GM18868 (cell line): ENCODE measurements around the gene HYAL3.
"Not testable (repeated sequence)": the region's sequence is repeated elsewhere in the genome, so short reads cannot be mapped to it uniquely, and the experiment has no call there.

Source experiments
- ATAC-seq: cut with Tn5 transposase; IDR thresholded peaks from one replicate; pipeline ENCODE4 v1.9.1; 2021; ENCODE audit warnings: mild to moderate bottlenecking, moderate library complexity; ENCODE audit not compliant: unreplicated experiment

The HYAL3 gene

DNA sequence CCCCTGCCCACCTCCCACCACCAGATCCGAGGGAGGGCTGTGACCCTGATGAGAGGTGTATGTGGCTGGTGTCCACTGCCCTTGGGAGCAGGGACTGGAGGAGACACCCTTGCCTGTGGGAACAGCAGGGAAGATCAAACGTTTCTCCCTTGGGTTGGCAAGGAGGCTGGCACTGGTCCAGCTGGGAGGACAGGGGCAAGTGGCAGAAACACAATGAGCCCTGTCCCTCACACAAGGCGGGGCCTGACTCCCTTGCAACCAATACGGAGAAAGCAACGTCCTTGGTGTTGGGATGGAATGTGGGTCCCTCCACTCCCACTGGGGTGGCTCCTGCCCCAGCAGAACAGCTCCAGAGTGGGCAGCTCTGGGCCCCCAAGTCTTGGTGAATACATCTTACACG is 18.1 kb upstream of the HYAL3 start:
- ATAC-seq: no peak

DNA sequence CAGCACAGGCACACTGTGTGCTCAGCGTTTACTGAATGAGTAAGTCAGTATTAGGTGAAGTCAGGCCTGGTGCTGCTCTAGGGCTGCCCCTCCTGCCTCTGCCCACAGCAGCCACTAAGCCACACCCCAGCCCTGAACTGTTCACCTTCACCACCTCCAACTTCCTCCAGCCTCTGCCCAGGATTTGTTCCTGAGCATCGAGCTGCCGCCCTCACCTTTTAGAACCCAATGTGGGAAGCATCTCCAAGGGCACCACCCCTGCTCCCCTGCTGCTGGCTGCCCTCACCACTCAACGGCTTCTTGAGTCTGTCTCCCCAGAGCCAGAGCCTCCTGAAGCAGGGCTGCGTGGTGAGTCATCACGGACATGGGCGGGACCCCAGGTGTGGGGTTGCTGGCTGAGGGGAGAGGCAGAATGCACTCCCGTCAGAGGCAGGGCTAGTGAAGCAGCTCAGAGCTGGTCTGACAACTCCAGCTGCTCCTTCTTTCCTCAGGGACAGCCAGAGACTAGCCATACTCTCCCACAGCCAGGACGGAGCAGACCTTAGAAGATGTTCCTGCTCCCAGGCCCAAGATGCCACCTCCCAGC is 17.5 kb upstream of the HYAL3 start:
- no peak for ATAC-seq

DNA sequence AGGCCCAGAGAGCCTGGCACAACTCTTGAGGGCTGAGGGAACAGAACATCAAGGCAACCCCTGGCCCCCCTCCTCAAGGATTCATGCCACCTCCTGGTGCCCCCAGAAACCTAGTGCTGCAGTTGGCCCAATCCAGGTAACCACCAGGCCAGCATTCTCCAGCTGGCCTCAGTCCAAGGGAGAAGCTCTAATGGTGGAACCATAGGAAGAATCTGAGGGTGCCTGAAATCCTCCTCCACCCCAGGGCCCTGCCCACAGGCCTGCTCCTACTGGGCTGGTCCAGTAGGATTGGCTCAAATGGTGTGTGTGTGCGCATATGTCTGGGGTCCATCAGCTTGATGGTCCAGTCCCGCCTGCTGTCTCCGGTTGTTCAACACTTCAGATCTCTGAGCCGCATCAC is 15.6 kb upstream of the HYAL3 start:
- ATAC-seq: no peak

DNA sequence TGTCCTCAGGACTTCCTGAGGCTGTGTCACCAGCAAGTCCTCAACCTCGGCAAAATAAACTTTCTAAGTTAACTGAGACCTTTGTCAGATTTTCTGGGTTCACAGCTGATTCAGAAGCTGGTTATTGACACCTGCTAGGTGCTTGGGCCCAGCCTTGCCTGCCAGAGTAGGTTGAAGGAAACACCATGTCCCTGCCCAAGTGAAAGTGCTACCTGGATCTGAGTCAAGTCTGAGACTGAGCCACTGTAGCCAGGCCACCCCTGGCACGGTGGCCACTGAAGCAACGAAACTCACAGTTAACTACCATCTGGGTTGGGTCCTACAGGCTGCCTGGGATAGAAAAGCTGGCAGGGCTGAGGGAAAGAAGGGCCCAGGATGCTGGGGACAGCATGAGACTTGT is 15.1 kb upstream of the HYAL3 start:
- no peak for ATAC-seq

DNA sequence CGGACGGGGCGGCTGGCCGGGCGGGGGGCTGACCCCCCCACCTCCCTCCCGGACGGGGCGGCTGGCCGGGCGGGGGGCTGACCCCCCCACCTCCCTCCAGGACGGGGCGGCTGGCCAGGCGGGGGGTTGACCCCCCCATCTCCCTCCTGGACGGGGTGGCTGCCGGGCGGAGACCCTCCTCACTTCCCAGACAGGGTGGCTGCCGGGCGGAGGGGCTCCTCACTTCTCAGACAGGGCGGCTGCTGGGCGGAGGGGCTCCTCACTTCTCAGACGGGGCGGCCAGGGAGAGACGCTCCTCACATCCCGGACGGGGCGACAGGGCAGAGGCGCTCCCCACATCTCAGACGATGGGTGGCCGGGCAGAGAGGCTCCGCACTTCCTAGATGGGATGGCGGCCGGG is 12.8 kb upstream of the HYAL3 start:
- not testable (repeated sequence) for ATAC-seq

DNA sequence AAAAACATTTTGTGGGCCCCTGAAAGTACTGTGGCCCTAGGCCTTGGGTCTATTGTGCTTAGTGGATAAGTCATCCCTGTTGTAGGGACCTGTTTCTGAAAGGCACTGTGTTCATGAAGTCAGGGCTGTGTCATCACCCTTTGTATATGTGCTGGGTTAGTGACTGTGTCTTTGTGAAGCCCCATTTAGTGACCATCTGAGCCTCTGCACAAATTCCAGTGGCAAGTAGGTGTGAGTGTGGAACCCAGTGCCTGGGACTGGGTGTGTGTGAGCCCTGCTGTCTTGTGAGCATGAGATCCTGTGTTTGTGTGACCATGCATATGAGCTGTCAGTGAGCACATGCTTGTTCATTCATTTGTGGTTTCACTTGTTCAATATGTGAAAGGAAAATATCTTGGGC is 5.4 kb upstream of the HYAL3 start:
- no peak for ATAC-seq

DNA sequence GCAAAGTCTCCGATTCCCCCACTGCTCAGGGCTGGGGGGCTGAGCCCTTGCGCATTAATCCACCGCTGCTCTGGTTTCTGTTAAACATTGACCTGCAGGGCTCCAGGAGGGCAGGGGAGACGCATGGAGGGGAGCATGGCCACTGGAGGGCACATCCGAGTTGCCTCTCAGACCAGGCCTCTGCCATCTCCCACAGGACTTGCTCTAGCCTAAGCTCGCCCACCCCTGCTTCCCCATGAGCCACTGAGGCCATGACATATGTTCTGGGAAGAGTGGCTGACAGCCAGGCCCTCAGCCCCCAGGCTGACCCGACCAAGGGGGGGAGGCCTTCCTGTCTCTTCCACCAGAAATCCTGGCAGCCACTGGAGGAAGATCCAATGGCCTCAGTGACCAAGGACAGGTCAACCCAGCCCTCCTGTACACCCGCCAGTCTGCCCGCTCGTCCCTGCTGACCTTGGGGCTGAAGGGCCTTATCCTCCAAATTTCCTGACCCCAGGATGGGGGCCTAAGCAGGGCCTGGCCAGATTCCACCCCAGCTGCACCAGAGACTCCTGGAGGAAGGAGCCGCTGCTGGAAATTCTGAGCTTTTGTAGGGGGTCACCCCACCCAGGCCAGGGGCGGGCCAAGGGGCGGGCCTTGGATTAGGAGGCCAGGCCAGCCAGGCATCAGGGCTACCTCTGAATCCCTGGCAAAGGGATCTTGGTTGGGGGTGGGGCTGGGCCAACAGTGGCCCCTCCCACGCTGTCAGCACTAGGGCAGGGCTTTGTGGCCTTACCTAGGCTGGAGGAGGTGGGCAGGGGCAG is 4.0 kb upstream of the HYAL3 start, which contains the start of gene HYAL1:
Gene HYAL1 (minus strand): TSS at position 562 of the 803 bp plus-strand sequence. CDS start 618 bp downstream, outside the sequence.
- ATAC-seq: no peak

DNA sequence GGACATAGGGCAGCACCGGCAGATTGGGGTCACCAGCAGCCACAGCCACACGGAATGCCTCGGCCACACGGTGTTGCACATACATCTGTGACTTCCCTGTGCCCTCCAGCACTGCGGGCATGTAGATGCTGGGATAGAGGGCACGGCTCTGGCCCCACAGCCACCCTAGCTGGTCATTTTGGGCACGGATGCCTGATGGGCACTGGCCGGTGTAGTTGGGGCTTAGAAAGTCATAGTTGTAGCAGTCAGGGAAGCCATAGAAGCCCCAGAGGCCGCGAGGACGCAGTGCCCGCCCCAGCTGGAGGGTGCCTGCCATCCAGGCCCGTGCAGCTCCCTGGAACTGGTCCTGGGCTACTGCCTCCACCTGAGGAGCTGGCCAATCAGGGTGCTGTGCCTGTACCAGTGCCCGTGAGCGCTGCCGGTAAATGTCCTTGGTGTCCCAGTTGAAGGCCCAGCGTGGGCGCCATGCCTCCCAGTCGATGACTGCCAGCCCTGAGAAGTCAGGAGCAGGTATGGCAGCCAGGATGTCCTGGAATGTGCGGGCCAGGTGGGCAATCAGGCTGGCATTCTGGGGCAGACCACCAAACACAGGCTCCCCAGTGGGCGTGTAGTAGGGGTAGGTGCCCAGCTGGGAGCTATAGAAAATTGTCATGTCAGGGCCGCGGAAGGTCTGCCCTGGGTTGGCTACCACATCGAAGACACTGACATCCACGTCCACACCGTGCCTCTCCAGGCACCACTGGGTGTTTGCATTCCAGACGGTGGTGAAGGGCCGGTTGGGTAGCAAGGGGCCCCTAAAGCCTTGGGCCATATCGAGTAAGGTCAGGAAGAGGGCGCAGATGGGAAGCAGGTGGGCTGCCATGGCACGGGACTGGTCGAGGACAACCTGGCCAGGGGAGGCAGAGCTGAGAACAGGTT is 3.1 kb upstream of the HYAL3 start:
- no peak for ATAC-seq

DNA sequence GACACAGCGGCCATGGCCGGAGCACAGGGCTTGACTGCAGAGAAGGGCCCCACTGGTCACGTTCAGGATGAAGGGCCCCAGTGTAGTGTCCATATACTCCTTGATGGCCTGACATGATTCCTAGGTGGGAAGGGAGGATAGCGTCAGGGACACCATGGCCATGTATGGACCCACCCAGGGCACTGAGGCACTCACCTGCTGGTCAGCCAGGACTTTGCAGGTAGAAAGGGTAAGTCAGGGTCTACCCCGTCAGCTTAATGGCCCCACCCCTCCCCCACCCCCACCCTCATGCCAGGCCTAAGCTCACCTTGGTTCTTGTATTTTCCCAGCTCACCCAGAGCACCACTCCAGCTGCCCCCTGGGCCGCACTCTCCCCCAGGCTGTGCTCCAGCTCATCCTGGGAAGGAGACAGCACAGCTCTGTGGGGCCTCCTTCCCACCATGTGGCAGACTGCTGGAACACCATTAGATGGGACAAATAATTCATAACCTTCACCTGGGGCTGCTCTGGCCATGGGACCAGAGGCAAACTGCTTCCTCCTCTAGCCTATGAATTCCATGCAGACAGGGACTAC is 1.6 kb upstream of the HYAL3 start:
- ATAC-seq: no peak

DNA sequence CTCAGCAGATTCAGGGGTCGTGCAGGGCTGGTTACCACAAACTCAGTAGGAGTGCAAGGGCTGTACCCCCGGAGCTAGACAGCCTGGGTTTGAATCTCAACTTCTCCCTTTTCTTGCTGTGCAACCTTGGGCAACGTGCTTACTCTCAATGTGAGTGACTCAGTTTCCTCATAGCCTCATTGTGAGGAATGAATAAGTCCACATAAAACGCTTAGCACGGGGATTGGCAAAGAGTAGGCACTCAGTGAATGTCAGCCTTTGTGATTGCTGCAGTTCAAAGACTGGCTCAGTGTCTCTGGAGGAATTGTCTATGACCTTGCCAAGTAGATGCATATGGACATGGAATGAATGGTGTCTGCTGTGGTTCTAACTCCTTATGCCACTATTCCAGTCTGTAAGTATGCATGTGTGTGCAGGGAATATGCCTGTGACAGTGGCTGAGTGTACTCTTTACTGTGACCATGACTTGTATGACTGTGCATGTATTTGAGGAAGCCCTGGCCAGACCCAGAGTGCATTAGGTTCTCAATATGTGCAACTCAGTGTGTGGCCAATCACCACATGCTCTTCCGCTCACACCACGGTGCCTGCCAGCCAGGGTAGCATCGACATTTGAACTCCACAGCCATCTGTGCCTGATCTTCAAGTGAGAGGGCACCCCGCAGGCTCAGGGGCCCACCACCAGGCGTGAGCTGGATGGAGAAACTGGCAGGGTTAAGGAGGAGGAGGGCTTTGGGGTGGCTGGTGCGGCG is 900 bp upstream of the HYAL3 start:
- no peak for ATAC-seq

DNA sequence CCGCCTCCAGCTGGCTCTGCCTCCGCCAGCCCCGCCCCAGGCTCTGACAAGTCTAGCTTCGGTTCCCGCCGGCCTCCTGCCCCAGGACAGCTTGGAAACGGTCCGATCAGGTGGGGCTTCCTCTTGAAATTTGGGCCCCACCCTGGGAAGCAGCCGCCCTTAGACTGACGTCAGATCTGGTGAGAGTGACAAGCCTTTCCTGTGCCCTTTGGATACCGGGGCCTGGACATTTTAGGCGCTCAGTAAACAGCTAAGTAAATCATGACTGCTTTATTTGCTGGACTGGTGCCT is 378 bp upstream of the HYAL3 start:
- ATAC-seq: no peak

DNA sequence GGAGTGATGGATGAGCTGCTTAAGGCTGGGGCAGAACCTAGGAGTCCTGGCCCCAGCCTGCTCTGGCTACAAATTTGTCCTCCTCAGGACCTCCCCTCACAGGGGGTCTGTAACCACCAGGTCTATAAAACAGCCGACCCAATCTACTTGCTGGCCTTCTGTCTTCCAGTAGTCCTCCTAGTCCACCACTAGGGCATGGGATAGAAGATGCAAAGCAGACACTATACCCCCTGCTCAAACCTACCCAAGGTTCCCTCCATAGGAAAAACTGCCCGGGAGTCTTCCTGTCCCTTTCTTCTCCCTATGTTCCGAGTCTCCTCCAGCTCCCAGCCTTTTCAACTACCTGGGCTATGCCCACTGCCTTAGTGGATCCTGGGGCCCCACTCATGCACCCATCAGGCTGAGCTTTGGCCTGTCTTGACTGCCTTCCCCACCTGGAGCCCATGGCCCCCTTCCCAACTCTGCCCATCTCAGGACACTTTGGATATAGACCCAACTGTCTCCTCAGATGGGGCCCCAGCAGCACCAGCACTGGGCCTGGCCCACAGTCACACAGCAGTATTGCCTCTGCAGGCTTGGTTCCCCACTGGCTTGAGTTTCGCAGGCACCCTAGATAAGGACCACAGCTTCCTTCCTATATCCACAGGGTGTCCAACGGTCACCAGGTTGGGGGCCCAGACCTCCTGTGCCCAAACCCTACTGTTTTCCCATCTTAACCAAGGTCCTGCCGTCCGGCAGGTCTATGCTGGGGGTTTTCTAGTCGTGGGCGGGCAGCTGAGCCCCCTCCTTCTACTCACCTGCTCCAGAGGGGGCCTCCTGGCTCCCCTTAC is 1.1 kb downstream of the HYAL3 start:
- no peak for ATAC-seq

DNA sequence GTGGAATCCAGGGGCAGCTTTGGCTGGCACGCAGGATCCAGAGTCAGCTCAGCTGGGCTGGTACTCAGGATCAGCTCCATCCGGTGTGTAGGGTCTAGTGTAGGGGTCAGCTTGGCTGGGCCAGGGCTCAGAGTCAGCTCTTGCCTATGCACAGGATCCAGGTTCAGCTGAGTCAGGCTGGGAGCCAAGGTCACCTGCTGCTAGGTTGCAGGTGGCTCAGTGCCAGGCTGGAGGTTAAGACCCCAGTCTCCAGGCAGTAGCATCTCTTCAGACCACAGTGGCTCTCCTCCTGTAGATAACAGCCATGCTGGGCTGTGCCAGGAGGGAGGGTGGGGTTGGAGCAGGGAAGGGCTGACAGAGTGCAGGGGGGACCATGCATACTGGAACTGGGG is 1.8 kb downstream of the HYAL3 start:
- ATAC-seq: no peak

DNA sequence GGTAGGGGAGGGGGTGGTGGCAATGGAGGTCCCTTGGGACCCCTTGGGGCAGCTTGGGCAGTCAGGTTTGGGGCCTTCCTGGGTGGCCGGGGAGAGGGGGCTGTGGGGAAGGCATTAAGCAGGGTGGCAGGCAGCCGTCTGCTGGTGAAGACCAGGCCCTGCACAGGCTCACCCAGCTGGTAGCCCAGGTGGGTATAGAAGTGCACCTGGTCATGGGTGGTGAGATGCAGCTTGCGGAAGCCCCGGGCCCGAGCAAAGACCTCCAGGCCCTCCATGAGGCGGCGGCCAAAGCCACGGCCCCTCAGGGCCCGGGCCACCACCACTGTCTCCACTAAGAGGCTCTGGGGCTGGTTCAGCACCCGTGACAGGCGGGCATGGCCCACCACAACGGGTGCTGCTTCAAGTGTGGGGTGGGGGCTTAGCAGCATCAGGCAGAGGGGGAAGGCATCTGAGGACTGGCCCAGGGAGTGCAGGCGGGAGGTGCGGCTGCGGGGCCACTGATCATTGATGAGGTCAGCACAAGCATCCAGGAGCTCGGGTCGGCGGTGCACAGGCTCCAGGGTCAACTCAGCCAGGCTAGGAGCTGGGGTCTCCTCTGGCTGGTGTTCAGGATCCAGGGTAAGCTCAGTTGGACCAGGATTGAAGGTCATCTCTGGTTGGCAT is 2.4 kb downstream of the HYAL3 start:
- no peak for ATAC-seq

DNA sequence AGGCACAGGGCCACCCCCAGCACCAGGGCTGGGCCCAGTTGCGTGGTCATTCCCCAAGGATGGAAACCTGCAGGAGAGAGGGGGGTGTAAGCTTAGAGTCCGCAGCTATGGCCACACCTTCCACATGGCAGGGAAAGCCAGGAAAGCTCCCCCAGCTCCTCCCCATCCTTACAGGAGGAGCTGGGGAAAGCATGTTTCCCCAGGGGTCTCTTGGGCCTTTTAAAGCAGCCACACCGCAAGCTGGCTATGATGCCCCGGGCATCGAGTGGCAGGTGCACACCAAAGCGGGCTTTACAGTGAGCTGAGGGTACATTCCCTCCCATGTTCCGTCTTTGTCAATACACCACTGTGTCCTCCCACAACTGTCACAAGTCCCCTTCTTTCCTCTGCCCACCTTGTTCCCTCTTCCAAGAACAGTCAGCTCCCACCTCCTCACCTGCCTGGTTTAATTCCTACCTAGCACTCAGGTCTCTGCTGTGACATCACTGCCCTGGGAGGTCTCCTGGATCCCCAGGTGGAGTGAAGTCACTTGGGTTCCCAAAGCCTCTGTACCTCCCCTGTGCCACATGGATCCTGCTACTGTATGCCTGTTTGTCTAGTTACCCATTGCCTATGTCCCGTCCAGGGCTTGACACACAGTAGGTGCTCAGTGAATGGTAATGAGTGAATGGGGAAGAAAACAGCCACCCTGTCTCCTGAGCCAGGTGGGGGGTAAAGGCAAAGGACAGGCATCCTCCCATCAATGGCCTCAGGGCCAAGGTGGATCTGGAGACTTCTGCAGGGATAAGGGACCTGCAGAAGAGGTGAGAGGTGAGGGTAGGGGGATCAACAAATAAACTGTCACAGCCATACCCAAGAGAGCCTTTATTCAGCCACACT is 3.4 kb downstream of the HYAL3 start:
- no peak for ATAC-seq

DNA sequence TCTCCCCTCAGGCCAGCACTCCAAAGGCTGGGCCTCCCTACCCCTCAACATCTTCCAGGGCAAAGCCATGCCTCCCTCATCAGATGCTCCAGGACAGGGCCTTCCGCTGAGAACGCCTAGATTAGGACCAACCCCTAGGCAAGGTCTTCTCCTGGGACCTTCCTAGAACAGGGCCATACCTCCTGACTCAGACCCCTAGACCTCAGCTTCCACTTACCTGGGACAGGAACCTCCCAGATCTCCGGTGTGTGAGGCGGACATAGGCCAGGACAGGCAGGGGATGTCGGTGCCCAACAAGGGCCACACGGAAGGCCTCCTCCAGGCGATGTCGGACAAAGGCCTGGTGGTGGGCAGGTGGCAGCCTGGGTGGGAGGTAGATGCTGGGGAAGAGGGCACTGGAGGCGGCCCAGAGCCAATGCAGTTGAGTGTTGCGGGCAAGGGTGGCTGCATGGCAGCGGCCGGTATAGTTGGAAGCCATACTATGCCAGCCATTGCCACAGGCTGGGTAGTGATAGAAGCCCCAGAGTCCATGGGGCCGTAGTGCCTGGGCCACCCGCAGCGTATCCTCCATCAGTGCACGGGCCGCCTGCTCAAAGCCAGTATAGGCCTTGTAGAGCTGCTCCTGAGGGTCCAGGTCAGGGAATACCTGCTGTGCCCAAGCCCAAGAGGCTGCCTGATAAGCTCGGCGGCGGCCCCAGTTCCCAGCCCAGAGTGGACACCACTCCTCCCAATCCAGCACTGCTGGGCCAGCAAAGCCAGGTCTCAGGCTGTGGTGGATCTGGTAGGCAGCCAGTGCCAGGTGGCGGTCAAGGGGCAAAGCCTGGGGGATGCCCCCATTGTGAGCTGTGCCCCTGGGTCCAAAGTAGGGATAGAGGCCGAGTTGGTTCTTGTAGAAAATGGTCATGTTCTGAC is 4.5 kb downstream of the HYAL3 start:
- no peak for ATAC-seq

DNA sequence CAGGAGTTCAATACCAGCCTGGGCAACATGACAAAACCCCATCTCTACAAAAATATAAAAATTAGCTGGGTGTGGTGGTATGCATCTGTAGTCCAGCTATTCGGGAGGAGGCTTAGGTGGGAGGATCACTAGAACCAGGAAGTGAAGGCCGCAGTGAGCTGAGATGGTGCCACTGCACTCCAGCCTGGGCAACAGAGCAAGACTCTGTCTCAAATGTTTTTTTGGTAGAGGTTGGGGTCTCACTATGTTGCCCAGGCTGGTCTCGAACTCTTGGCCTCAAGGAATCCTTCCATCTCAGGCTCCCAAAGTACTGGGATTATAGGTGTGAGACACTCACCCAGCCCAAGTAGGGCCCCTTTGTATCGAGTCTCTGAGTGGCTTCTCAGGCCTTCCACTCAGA is 5.1 kb downstream of the HYAL3 start:
- no peak for ATAC-seq
